Choroid plexus epithelial cell (primary cell): Measurements from ENCODE around the gene ANKRD13A.
"Not testable (repeated sequence)": the region's sequence is repeated elsewhere in the genome, so short reads cannot be mapped to it uniquely, and the experiment has no call there.

ENCODE experiments used
- DNase-seq: peaks from one replicate; pipeline ENCODE4 v3.0.0-alpha.2; 2010; ENCODE audit warnings: low read depth
- H3K4me3 ChIP-seq: 2 replicates; pipeline ENCODE4 v1.5.1; 2011; ENCODE audit warnings: low read depth, mild to moderate bottlenecking, control low read depth, low read length, moderate library complexity
- TF ChIP-seq, protein P1 (sequence below): conservative IDR thresholded peaks from 2 replicates; pipeline ENCODE4 v1.5.1; 2011; ENCODE audit warnings: low read depth, mild to moderate bottlenecking, control low read depth, inconsistent platforms, low read length, moderate library complexity

The ANKRD13A gene

DNA sequence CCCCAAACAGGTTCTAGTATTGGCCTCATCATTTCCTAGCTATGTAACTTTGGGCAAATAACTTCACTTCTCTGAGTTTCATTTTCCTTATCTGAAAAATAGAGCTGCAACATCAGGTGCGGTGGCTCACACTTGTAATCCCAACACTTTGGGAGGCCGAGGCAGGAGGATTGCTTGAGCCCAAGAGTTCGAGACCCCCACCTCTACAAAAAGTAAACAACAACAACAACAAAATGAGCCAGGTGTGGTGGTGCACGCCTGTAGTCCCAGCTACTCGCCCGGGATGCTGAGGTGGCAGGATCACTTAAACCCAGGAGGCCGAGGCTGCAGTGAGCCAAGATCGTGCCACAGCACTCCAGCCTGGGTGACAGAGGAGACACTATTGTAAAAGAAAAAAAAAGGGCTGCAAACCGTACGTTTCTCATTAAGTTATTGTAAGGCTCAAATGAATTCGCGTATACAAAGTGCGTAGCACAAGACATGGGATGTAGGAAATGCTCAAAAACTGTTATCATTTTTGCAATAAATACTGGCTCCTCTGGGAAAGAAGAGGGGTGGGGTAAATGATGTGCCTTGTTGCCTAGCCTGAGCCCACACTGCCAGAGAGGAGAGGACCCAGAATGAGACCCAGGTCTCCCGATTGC, 48.2 kb downstream of the ANKRD13A start:
- TF ChIP-seq, protein P1, sequence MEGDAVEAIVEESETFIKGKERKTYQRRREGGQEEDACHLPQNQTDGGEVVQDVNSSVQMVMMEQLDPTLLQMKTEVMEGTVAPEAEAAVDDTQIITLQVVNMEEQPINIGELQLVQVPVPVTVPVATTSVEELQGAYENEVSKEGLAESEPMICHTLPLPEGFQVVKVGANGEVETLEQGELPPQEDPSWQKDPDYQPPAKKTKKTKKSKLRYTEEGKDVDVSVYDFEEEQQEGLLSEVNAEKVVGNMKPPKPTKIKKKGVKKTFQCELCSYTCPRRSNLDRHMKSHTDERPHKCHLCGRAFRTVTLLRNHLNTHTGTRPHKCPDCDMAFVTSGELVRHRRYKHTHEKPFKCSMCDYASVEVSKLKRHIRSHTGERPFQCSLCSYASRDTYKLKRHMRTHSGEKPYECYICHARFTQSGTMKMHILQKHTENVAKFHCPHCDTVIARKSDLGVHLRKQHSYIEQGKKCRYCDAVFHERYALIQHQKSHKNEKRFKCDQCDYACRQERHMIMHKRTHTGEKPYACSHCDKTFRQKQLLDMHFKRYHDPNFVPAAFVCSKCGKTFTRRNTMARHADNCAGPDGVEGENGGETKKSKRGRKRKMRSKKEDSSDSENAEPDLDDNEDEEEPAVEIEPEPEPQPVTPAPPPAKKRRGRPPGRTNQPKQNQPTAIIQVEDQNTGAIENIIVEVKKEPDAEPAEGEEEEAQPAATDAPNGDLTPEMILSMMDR: no peak
- H3K4me3 ChIP-seq: peak overlapping the region; percentile 94
- no peak for DNase-seq

- TF ChIP-seq, protein P1: no peak
- peak; percentile 98 for DNase-seq
- H3K4me3 ChIP-seq: peak within 1 kb of the TSS; percentile 94
Observed at GRCh38 chr12:110048242-110049027, 49.2 kb downstream of the ANKRD13A start, which contains the start of gene C12orf76. C12orf76 (minus strand) TSS chr12:110048522; CDS start chr12:110048495, 27 bp downstream.

DNA sequence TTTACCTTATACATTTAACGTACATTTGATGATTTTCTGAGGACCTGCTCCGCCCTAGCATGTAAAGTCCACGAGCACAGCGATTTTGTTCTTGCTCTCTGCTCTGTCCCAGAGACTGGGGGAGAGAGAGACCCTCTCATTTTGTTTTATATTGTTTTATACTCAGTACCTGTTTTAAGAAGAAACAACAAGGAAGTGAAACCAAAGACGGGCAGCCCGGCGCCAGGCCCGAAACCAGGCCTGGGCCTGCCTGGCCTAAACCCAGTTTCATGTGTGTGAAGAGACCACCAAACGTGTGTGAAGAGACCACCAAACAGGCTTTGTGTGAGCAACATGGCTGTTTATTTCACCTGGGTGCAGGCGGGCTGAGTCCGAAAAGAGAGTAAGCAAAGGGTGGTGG, 49.8 kb downstream of the ANKRD13A start:
- peak overlapping the region; percentile 94 for H3K4me3 ChIP-seq
- DNase-seq: not testable (repeated sequence)

- not testable (repeated sequence) for DNase-seq, H3K4me3 ChIP-seq
Observed at GRCh38 chr12:110049666-110050065, 50.4 kb downstream of the ANKRD13A start.

DNA sequence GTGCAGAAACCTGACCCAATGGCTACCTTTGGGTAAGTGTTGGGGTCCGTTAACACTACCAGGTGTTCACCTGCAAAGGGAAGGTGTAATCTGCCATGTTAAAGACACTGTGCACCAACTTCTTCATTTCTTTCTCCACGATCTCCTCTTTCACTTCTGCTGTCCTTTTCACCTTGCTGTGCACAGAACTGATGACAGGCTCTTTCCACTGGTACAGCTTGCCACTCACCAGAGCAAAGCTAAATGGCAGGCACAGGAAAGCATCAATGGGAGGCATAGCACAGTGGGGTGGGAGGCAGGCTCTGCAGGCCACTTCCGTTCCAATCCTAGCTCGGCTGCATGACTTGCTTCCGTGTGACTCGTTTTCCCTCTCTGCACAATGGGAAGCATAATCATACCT, 51.7 kb downstream of the ANKRD13A start:
- H3K4me3 ChIP-seq: no peak overlapping the region
- DNase-seq: no peak
- TF ChIP-seq, protein P1: no peak

- not testable (repeated sequence) for H3K4me3 ChIP-seq
- peak; percentile 95 for DNase-seq
Observed at GRCh38 chr12:110055375-110056352, 56.4 kb downstream of the ANKRD13A start.

DNA sequence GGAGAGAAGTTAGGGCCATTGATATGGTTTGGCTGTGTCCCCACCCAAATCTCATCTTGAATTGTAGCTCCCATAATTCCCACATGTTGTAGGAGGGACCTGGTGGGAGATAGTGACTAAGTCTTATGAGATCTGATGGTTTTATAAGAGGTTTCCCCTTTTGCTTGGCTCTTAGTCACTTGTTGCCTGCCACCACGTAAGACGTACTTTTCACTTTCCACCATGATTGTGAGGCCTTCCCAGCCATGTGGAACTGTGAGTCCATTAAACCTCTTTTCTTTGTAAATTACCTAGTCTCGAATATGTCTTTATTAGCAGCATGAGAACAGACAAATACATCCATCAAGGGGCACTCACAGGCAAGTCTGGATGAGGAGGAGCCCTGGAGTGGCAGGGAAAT, 57.4 kb downstream of the ANKRD13A start:
- not testable (repeated sequence) for DNase-seq, H3K4me3 ChIP-seq

DNA sequence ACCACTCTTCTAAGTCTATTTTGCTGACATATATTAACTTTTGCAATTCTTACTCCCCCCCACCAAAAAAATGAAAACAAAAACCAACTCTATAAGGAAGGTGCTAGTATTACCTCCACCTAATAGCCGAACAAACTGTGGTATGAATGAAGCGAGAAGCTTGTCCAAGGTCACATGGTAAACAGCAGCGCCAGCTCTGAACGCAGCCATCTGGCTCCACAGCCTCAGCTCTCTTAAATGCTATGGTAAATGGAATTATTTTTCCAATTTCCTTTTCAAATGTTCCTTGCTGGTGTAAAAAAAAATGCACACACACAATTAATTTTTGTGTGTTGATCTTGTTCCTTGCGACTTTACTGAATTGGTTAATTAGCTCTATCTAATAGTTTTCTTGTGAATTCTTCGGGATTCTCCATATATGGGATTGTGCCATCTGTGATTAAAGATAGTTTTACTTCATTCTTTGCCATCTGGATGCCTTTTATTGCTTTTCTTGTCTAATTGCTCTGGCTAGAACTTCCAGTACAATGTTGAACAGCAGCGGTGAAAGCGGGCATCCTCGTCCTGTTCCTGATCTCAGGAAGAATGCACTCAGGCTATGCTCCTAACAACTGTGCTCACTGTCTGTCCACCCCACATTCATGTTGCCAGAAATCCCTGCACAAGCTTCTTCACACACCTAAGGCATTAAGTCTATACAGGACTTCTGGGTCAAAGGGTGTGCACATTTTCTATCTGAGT, 59.8 kb downstream of the ANKRD13A start:
- H3K4me3 ChIP-seq: no peak overlapping the region
- DNase-seq: no peak
- TF ChIP-seq, protein P1: no peak
